ENCODE data around the gene GUCY1A1. TPM values are rescaled to one million over a fixed set of nuclear protein-coding genes. Genes with fewer than 3 reads are reported as not detected.

The GUCY1A1 gene
- total and polyA plus RNA-seq, 8 donors = 78.0 to 155 (median 114) TPM

- intact Hi-C loops (cut with DNase I) = no loop called here
- H3K27ac ChIP-seq = no peak overlapping the region
- H3K9me3 ChIP-seq = no peaks in the 10 kb centered on the region
- no peaks in the 10 kb centered on the region for H3K36me3 ChIP-seq
- no peak for TF ChIP-seq CTCF (IDR thresholded peaks at IDR 0.05)
- DNase-seq = no peak
- peaks cover 0 to 3% of the 10 kb centered on the region in 2 donors for H3K4me1 ChIP-seq
- no peak overlapping the region for H3K4me3 ChIP-seq
- H3K27me3 ChIP-seq = no peaks in the 10 kb centered on the region
- no peak for ATAC-seq
Measured at GRCh38 chr4:155768370-155768769, 101.7 kb downstream of the GUCY1A1 start.

- intact Hi-C loops (cut with DNase I) = no loop called here
- H3K4me1 ChIP-seq = peaks cover 0 to 3% of the 10 kb centered on the region in 2 donors
- ATAC-seq (no peak), DNase-seq (no peak)
- H3K9me3 ChIP-seq = no peaks in the 10 kb centered on the region
- H3K36me3 ChIP-seq = no peaks in the 10 kb centered on the region
- H3K4me3 ChIP-seq = no peak overlapping the region
- no peak overlapping the region for H3K27ac ChIP-seq
- no peaks in the 10 kb centered on the region for H3K27me3 ChIP-seq
- no peak for TF ChIP-seq CTCF (IDR thresholded peaks at IDR 0.05)
Measured at GRCh38 chr4:155769090-155769489, 102.4 kb downstream of the GUCY1A1 start.

- ATAC-seq = no peak
- no peak for TF ChIP-seq CTCF (IDR thresholded peaks at IDR 0.05)
- Histone ChIP-seq H3K36me3 (no peaks in the 10 kb centered on the region), H3K27me3 (no peaks in the 10 kb centered on the region), H3K9me3 (no peaks in the 10 kb centered on the region), H3K27ac (no peak overlapping the region), H3K4me1 (peaks cover 0 to 3% of the 10 kb centered on the region in 2 donors), H3K4me3 (no peak overlapping the region)
- intact Hi-C loops (cut with DNase I) = no loop called here
- DNase-seq = no peak
Measured at GRCh38 chr4:155772459-155773195, 106.0 kb downstream of the GUCY1A1 start.

- no peaks in the 10 kb centered on the region for H3K36me3 ChIP-seq
- DNase-seq (no peak), ATAC-seq (no peak)
- TF ChIP-seq CTCF (IDR thresholded peaks at IDR 0.05) = no peak
- no peaks in the 10 kb centered on the region for H3K9me3 ChIP-seq
- intact Hi-C loops (cut with DNase I) = no loop called here
- no peaks in the 10 kb centered on the region for H3K27me3 ChIP-seq
- no peak overlapping the region for H3K27ac ChIP-seq
- no peak overlapping the region for H3K4me3 ChIP-seq
- peaks cover 3 to 4% of the 10 kb centered on the region in 2 donors for H3K4me1 ChIP-seq
Measured at GRCh38 chr4:155773196-155773800, 106.7 kb downstream of the GUCY1A1 start.

GRCh38 chr4:155774033-155774432 is 107.4 kb downstream of the GUCY1A1 start:
- intact Hi-C loops (cut with DNase I) = no loop called here
- no peak for DNase-seq
- no peaks in the 10 kb centered on the region for H3K9me3 ChIP-seq
- H3K27me3 ChIP-seq = no peaks in the 10 kb centered on the region
- no peaks in the 10 kb centered on the region for H3K36me3 ChIP-seq
- TF ChIP-seq CTCF (IDR thresholded peaks at IDR 0.05) = no peak
- H3K27ac ChIP-seq = no peak overlapping the region
- peaks cover 4 to 8% of the 10 kb centered on the region in 2 donors for H3K4me1 ChIP-seq
- ATAC-seq = no peak
- H3K4me3 ChIP-seq = no peak overlapping the region
